Colonic mucosa (tissue), 4 donors: ENCODE data around the gene CIDEA. TPM values are rescaled to one million over a fixed set of nuclear protein-coding genes. Genes with fewer than 3 reads are reported as not detected.

Experiments used
- DNase-seq: peaks from one replicate; pipeline ENCODE4 v3.0.0-alpha.2; 2020
- H3K27ac ChIP-seq: fragments of 200-600 bp; one replicate; pipeline ENCODE4 v1.8.0; 2021
- H3K27me3 ChIP-seq: fragments of 200-600 bp; one replicate; pipeline ENCODE4 v1.8.0; 2021
- H3K36me3 ChIP-seq: fragments of 200-600 bp; one replicate; pipeline ENCODE4 v1.8.0; 2021
- H3K4me1 ChIP-seq: fragments of 200-600 bp; one replicate; pipeline ENCODE4 v1.8.0; 2021; ENCODE audit warnings: mild to moderate bottlenecking
- H3K4me3 ChIP-seq: fragments of 200-600 bp; one replicate; pipeline ENCODE4 v1.8.0; 2021
- H3K9ac ChIP-seq, 2 donors: one replicate each; pipeline ENCODE4 v1.7.0; 2013; ENCODE audit warnings: control low read depth in 2 of 2, low read depth in 2 of 2, low read length in 2 of 2
- H3K9me3 ChIP-seq: fragments of 200-600 bp; one replicate; pipeline ENCODE4 v1.8.0; 2021
- CTCF ChIP-seq: fragments of 200-600 bp; IDR thresholded peaks from one replicate; pipeline ENCODE4 v1.8.0; 2022; ENCODE audit warnings: antibody characterized with exemption, mild to moderate bottlenecking
- intact Hi-C: fragments of 100-400 bp; cut with DNase I; formaldehyde crosslinking; loops from one replicate; pipeline ENCODE4 v1.14.1; 2022
- total RNA-seq, 2 donors: library from RNA; stranded (reverse); fragmentation: NEBNext Ultra II Directional in 1 of 2; extraction: Animal tissue kit (Norgen Biotek cat#: 25700) in 1 of 2; gene quantifications; one replicate each; pipeline ENCODE4 v1.2.1, GENCODE V29; 2021
- donor health status: healthy.
- donor health status: DM: no; HTN: no; CAD: no.
- donor health status: DM: no; HTN: no; CAD: no.

Gene CIDEA
- total RNA-seq, 2 donors from 2014 or later: not detected

GRCh38 chr18:12314591-12315305 is 60.6 kb downstream of the CIDEA start:
- H3K9me3 ChIP-seq: no peaks in the 10 kb centered on the region
- no peak for TF ChIP-seq CTCF
- no peak overlapping the region for H3K9ac ChIP-seq
- H3K27ac ChIP-seq: no peak overlapping the region
- H3K27me3 ChIP-seq: no peaks in the 10 kb centered on the region
- no peak for DNase-seq
- H3K36me3 ChIP-seq: no peaks in the 10 kb centered on the region
- intact Hi-C loops: no loop called here
- no peak overlapping the region for H3K4me3 ChIP-seq
- H3K4me1 ChIP-seq: no peaks in the 10 kb centered on the region

- H3K27me3 ChIP-seq: no peaks in the 10 kb centered on the region
- H3K4me1 ChIP-seq: no peaks in the 10 kb centered on the region
- no peak overlapping the region for H3K4me3 ChIP-seq
- H3K9me3 ChIP-seq: no peaks in the 10 kb centered on the region
- no peak overlapping the region for H3K9ac ChIP-seq
- TF ChIP-seq CTCF: no peak
- no peak for DNase-seq
- no peak overlapping the region for H3K27ac ChIP-seq
- intact Hi-C loops: no loop called here
- H3K36me3 ChIP-seq: no peaks in the 10 kb centered on the region
Measured at GRCh38 chr18:12315490-12315889, 61.3 kb downstream of the CIDEA start.

- Histone ChIP-seq H3K4me1 (no peaks in the 10 kb centered on the region), H3K36me3 (peaks cover 4% of the 10 kb centered on the region), H3K4me3 (no peak overlapping the region), H3K27ac (no peak overlapping the region), H3K27me3 (no peaks in the 10 kb centered on the region), H3K9me3 (no peaks in the 10 kb centered on the region), H3K9ac (no peak overlapping the region)
- TF ChIP-seq CTCF: no peak
- intact Hi-C loops: no loop called here
- DNase-seq: no peak
Measured at GRCh38 chr18:12315911-12316310, 61.8 kb downstream of the CIDEA start.

GRCh38 chr18:12317664-12318333 is 63.6 kb downstream of the CIDEA start:
- no peak for TF ChIP-seq CTCF
- Histone ChIP-seq H3K4me3 (no peak overlapping the region), H3K4me1 (no peaks in the 10 kb centered on the region), H3K9me3 (no peaks in the 10 kb centered on the region), H3K36me3 (peaks cover 4% of the 10 kb centered on the region), H3K9ac (no peak overlapping the region), H3K27me3 (no peaks in the 10 kb centered on the region), H3K27ac (no peak overlapping the region)
- intact Hi-C loops: no loop called here
- DNase-seq: no peak

GRCh38 chr18:12318334-12318697 is 64.2 kb downstream of the CIDEA start:
- H3K4me3 ChIP-seq: no peak overlapping the region
- no peaks in the 10 kb centered on the region for H3K9me3 ChIP-seq
- H3K36me3 ChIP-seq: peaks cover 4% of the 10 kb centered on the region
- no peaks in the 10 kb centered on the region for H3K27me3 ChIP-seq
- no peak overlapping the region for H3K9ac ChIP-seq
- intact Hi-C loops: no loop called here
- H3K4me1 ChIP-seq: no peaks in the 10 kb centered on the region
- no peak overlapping the region for H3K27ac ChIP-seq
- DNase-seq: no peak
- TF ChIP-seq CTCF: no peak
